T-helper 1 cell treated with Interleukin-12 subunit alpha and Interleukin-12 subunit beta and Interleukin-4 antibody, amounts not matched to agents 30 ng/mL and 1 ng/mL, for 36 hours (primary cell): ENCODE measurements around the gene WDR81. TPM values are rescaled to one million over a fixed set of nuclear protein-coding genes. Genes with fewer than 3 reads are reported as not detected.
"Not testable (repeated sequence)": the region's sequence is repeated elsewhere in the genome, so short reads cannot be mapped to it uniquely, and the experiment has no call there.

Experiments used
- intact Hi-C: fragments of 100-400 bp; cut with micrococcal nuclease; formaldehyde crosslinking; loops from one replicate; pipeline ENCODE4 v1.15.1; 2024
- total RNA-seq: library from RNA; stranded (reverse); gene quantifications from 2 replicates; pipeline ENCODE4 v1.2.3, GENCODE V29; 2022

Gene WDR81
- total RNA-seq, 1 donor from 2014 or later: 59.3 TPM

- intact Hi-C loops: no loop called here
These were observed 11.2 kb upstream of the WDR81 start for GRCh38 chr17:1713160-1713877.

- intact Hi-C loops: no loop called here
These were observed 10.6 kb upstream of the WDR81 start for GRCh38 chr17:1713878-1714426.

- intact Hi-C loops: no loop called here
These were observed 10.0 kb upstream of the WDR81 start for GRCh38 chr17:1714427-1714979.

GRCh38 chr17:1714980-1715802, 9.3 kb upstream of the WDR81 start:
- intact Hi-C loops: loop anchor here (5.0 kb wide), 2 partner anchors 423 to 587 kb away; partner anchors contain the start of genes SMG6 and SRR

GRCh38 chr17:1715803-1716075, 8.8 kb upstream of the WDR81 start:
- intact Hi-C loops: loop anchor here (1.0 to 5.0 kb wide), 12 partner anchors 9 to 621 kb away; partner anchors contain the start of genes CRK, DPH1, INPP5K and PRPF8

- intact Hi-C loops: loop anchor here (1.0 to 5.0 kb wide), 12 partner anchors 8 to 621 kb away; partner anchors contain the start of genes CRK, DPH1, INPP5K and PRPF8
These were observed 8.2 kb upstream of the WDR81 start for GRCh38 chr17:1716076-1716911.

- intact Hi-C loops: loop anchor here (1.0 to 5.0 kb wide), 18 partner anchors 7 to 684 kb away; partner anchors contain the start of genes CRK, DPH1, INPP5K and MNT
These were observed 7.4 kb upstream of the WDR81 start for GRCh38 chr17:1716912-1717695.

GRCh38 chr17:1718362-1719165, 5.9 kb upstream of the WDR81 start:
- intact Hi-C loops: loop anchor here (5.0 kb wide), 2 partner anchors 426 to 584 kb away; partner anchors contain the start of genes SMG6 and SRR

GRCh38 chr17:1720856-1721386, 3.6 kb upstream of the WDR81 start:
- intact Hi-C loops: loop anchor here (1.0 to 2.0 kb wide), 4 partner anchors 52 to 304 kb away; partner anchors contain the start of gene RTN4RL1

GRCh38 chr17:1722022-1722421, 2.5 kb upstream of the WDR81 start:
- intact Hi-C loops: not testable (repeated sequence)

GRCh38 chr17:1724869-1725641, 551 bp downstream of the WDR81 start:
- intact Hi-C loops: loop anchor here (1.0 to 2.0 kb wide), 2 partner anchors 9 to 40 kb away; no protein-coding TSS in a partner anchor

- intact Hi-C loops: loop anchor here (2.0 kb wide), 1 partner anchor 39 kb away; no protein-coding TSS in a partner anchor
These were observed 1.4 kb downstream of the WDR81 start for GRCh38 chr17:1725642-1726511.

- intact Hi-C loops: no loop called here
These were observed 2.2 kb downstream of the WDR81 start for GRCh38 chr17:1726626-1727257.

- intact Hi-C loops: no loop called here
These were observed 2.8 kb downstream of the WDR81 start for GRCh38 chr17:1727258-1727789.

- intact Hi-C loops: no loop called here
These were observed 3.5 kb downstream of the WDR81 start for GRCh38 chr17:1727876-1728630.
